Activated CD8-positive, alpha-beta memory T cell treated with anti-CD3 and anti-CD28 coated beads for 1 hour (primary cell): Measurements from ENCODE around the gene VGLL4.

Source experiments
- DNase-seq, 2 donors: peaks; one replicate each; pipeline ENCODE4 v3.0.0-alpha.2; 2020; ENCODE audit warnings: low read depth in 1 of 2; ENCODE audit errors: extremely low read depth in 1 of 2

VGLL4 gene

GRCh38 chr3:11553436-11554235 is 90.1 kb downstream of the VGLL4 start:
- no peak for DNase-seq

- DNase-seq, result no peak
Measured at GRCh38 chr3:11552289-11553264, 91.1 kb downstream of the VGLL4 start.

GRCh38 chr3:11551036-11551435 is 92.7 kb downstream of the VGLL4 start:
- no peak for DNase-seq

GRCh38 chr3:11549580-11550140 is 94.1 kb downstream of the VGLL4 start:
- DNase-seq, result no peak

GRCh38 chr3:11548721-11549131 is 95.0 kb downstream of the VGLL4 start:
- DNase-seq, result no peak

GRCh38 chr3:11547498-11547897 is 96.2 kb downstream of the VGLL4 start:
- no peak for DNase-seq

GRCh38 chr3:11546657-11547302 is 96.9 kb downstream of the VGLL4 start:
- DNase-seq, result no peak

- no peak for DNase-seq
Measured at GRCh38 chr3:11545186-11545851, 98.4 kb downstream of the VGLL4 start.

GRCh38 chr3:11544412-11545181 is 99.1 kb downstream of the VGLL4 start:
- DNase-seq, result no peak

GRCh38 chr3:11543948-11544387 is 99.7 kb downstream of the VGLL4 start:
- no peak for DNase-seq

GRCh38 chr3:11543141-11543947 is 100.4 kb downstream of the VGLL4 start:
- no peak for DNase-seq

- no peak for DNase-seq
Measured at GRCh38 chr3:11542551-11542950, 101.2 kb downstream of the VGLL4 start.

- DNase-seq, result no peak
Measured at GRCh38 chr3:11541321-11542303, 102.1 kb downstream of the VGLL4 start.

- DNase-seq, result no peak
Measured at GRCh38 chr3:11539677-11540076, 104.0 kb downstream of the VGLL4 start.

GRCh38 chr3:11539218-11539617 is 104.5 kb downstream of the VGLL4 start:
- no peak for DNase-seq

GRCh38 chr3:11538581-11538980 is 105.1 kb downstream of the VGLL4 start:
- DNase-seq, result no peak

- DNase-seq, result no peak
Measured at GRCh38 chr3:11536936-11537612, 106.6 kb downstream of the VGLL4 start.
